Neural cell (in vitro differentiated cells): ENCODE measurements around the gene C5orf46. TPM values are rescaled to one million over a fixed set of nuclear protein-coding genes. Genes with fewer than 3 reads are reported as not detected.

Source experiments
- H2AFZ ChIP-seq: fragments of 200-600, 300-800 bp; sonication (generic), shearing (Covaris generic); 2 replicates; pipeline ENCODE4 v1.6.0; 2014; ENCODE audit warnings: low read depth, mild to moderate bottlenecking, antibody characterized with exemption, low read length, moderate library complexity
- H3F3A ChIP-seq: fragments of 200-600 bp; shearing (Covaris generic); 2 replicates; pipeline ENCODE4 v1.6.1; 2016; ENCODE audit warnings: mild to moderate bottlenecking, moderate library complexity, mixed read lengths, antibody characterized with exemption, low read length; ENCODE audit not compliant: insufficient read depth, poor library complexity, severe bottlenecking
- H3K27ac ChIP-seq: fragments of 200-600, 300-800 bp; sonication (generic), shearing (Covaris generic); 2 replicates; pipeline ENCODE4 v1.5.1; 2014; ENCODE audit warnings: mild to moderate bottlenecking, low read length, moderate library complexity
- H3K27me3 ChIP-seq: fragments of 300-800, 200-600 bp; sonication (generic), shearing (Covaris generic); 2 replicates; pipeline ENCODE4 v1.6.0; 2014; ENCODE audit warnings: mild to moderate bottlenecking, low read depth, low read length, moderate library complexity; ENCODE audit not compliant: insufficient read depth
- H3K36me3 ChIP-seq: fragments of 300-800, 200-600 bp; sonication (generic), shearing (Covaris generic); 2 replicates; pipeline ENCODE4 v1.5.1; 2014; ENCODE audit warnings: mild to moderate bottlenecking, antibody characterized with exemption, low read length, moderate library complexity; ENCODE audit not compliant: insufficient read depth
- H3K4me2 ChIP-seq: fragments of 300-800, 200-600 bp; sonication (generic), shearing (Covaris generic); 2 replicates; pipeline ENCODE4 v1.6.0; 2014; ENCODE audit warnings: mild to moderate bottlenecking, low read length
- H3K4me3 ChIP-seq: fragments of 300-800, 200-600 bp; sonication (generic), shearing (Covaris generic); 2 replicates; pipeline ENCODE4 v1.5.1; 2014; ENCODE audit warnings: mild to moderate bottlenecking, low read length, moderate library complexity
- H3K79me2 ChIP-seq: fragments of 200-600 bp; shearing (Covaris generic); replicated peaks from 2 replicates; pipeline ENCODE4 v1.6.0; 2014; ENCODE audit warnings: mild to moderate bottlenecking, low read length, moderate library complexity; ENCODE audit not compliant: insufficient read depth
- H3K9ac ChIP-seq: fragments of 300-800, 200-600 bp; sonication (generic), shearing (Covaris generic); 2 replicates; pipeline ENCODE4 v1.6.1; 2016; ENCODE audit warnings: mild to moderate bottlenecking, low read length, mixed read lengths
- H3K9me2 ChIP-seq: fragments of 200-600 bp; shearing (Covaris generic); 2 replicates; pipeline ENCODE4 v1.6.1; 2016; ENCODE audit warnings: mild to moderate bottlenecking, low read length, mixed read lengths; ENCODE audit not compliant: insufficient read depth
- H3K9me3 ChIP-seq: fragments of 200-600, 300-800 bp; sonication (generic), shearing (Covaris generic); 2 replicates; pipeline ENCODE4 v1.6.1; 2016; ENCODE audit warnings: mild to moderate bottlenecking, mixed run types, low read length, moderate library complexity, mixed read lengths
- H4K20me1 ChIP-seq: fragments of 200-600 bp; shearing (Covaris generic); 2 replicates; pipeline ENCODE4 v1.6.1; 2016; ENCODE audit warnings: mild to moderate bottlenecking, mixed run types; ENCODE audit not compliant: insufficient read depth
- EP300 ChIP-seq: fragments of 450-650 bp; conservative IDR thresholded peaks from 2 replicates; pipeline ENCODE4 v1.6.1; 2014; ENCODE audit warnings: antibody characterized with exemption, mild to moderate bottlenecking, moderate library complexity; ENCODE audit not compliant: poor library complexity, severe bottlenecking
- EZH2 ChIP-seq: fragments of 200-600, 300-800 bp; shearing (Covaris generic), sonication (generic); IDR thresholded peaks from 2 replicates; pipeline ENCODE4 v1.6.1; 2014; ENCODE audit warnings: antibody characterized with exemption, low read length, borderline replicate concordance, mild to moderate bottlenecking; ENCODE audit not compliant: insufficient read depth, poor library complexity, severe bottlenecking
- MXI1 ChIP-seq: fragments of 450-650 bp; conservative IDR thresholded peaks from 2 replicates; pipeline ENCODE4 v1.6.1; 2014; ENCODE audit warnings: antibody characterized with exemption, mild to moderate bottlenecking; ENCODE audit not compliant: poor library complexity, severe bottlenecking
- POLR2AphosphoS5 ChIP-seq: IDR thresholded peaks from 2 replicates; pipeline ENCODE4 v1.6.1; 2012
- RAD21 ChIP-seq: fragments of 450-650 bp; conservative IDR thresholded peaks from 2 replicates; pipeline ENCODE4 v1.6.1; 2014; ENCODE audit warnings: antibody characterized with exemption, mild to moderate bottlenecking, moderate library complexity
- SMC3 ChIP-seq: fragments of 450-650 bp; conservative IDR thresholded peaks from 2 replicates; pipeline ENCODE4 v1.6.1; 2014; ENCODE audit warnings: antibody characterized with exemption, mild to moderate bottlenecking, moderate library complexity; ENCODE audit not compliant: poor library complexity
- TAF1 ChIP-seq: IDR thresholded peaks from 2 replicates; pipeline ENCODE4 v1.6.1; 2012; ENCODE audit warnings: low read depth
- polyA plus RNA-seq: library from polyadenylated mRNA; depleted of rRNA; stranded (reverse); fragments of >200 nt; gene quantifications from 2 replicates; pipeline ENCODE4 v1.2.3, GENCODE V29; 2014
- TF ChIP-seq, protein P1 (sequence below): fragments of 450-650 bp; IDR thresholded peaks from 2 replicates; pipeline ENCODE4 v1.5.1; 2014; ENCODE audit warnings: antibody characterized with exemption, mild to moderate bottlenecking, moderate library complexity; ENCODE audit not compliant: poor library complexity, severe bottlenecking
- TF ChIP-seq, protein P2 (sequence below): IDR thresholded peaks from 2 replicates; pipeline ENCODE4 v1.6.1; 2012; ENCODE audit warnings: borderline replicate concordance

Gene C5orf46
- polyA plus RNA-seq, 1 donor from 2014 or later, result not detected

DNA sequence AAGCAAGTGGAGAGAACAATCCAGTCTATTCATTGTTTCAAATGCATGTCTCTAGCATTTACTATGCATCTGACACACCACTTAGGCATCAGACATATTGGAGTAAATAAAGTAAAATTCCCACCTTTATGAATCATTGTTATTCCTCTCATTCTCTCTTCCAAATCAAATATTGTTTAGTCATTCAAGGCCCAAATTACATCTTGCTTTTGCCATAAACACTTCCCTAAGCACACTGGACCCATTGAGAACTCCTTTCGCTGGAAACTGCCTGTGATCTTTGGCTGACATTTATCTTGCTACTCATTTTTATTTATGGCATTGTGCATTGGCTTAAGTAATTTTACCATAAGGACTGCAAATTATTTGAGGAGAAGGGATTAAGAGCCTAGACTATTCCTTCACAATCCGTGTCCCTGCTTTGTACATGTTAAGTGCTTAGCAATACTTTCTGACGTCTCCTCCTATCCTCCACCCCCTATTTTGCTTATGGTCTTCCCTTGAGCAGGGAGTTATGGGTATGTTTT is 7.4 kb downstream of the C5orf46 start:
- no peak overlapping the region for H3K27ac ChIP-seq
- H4K20me1 ChIP-seq, result no peaks in the 10 kb centered on the region
- no peaks in the 10 kb centered on the region for H3K36me3 ChIP-seq
- H3K9me2 ChIP-seq, result no peaks in the 10 kb centered on the region
- no peak overlapping the region for H3K4me2 ChIP-seq
- H3K9me3 ChIP-seq, result no peaks in the 10 kb centered on the region
- no peaks in the 10 kb centered on the region for H3F3A ChIP-seq
- H3K27me3 ChIP-seq, result no peaks in the 10 kb centered on the region
- TF ChIP-seq EP300 (no peak), TAF1 (no peak), MXI1 (no peak), EZH2 (no peak), SMC3 (no peak), RAD21 (no peak), POLR2AphosphoS5 (no peak)
- TF ChIP-seq, protein P1, sequence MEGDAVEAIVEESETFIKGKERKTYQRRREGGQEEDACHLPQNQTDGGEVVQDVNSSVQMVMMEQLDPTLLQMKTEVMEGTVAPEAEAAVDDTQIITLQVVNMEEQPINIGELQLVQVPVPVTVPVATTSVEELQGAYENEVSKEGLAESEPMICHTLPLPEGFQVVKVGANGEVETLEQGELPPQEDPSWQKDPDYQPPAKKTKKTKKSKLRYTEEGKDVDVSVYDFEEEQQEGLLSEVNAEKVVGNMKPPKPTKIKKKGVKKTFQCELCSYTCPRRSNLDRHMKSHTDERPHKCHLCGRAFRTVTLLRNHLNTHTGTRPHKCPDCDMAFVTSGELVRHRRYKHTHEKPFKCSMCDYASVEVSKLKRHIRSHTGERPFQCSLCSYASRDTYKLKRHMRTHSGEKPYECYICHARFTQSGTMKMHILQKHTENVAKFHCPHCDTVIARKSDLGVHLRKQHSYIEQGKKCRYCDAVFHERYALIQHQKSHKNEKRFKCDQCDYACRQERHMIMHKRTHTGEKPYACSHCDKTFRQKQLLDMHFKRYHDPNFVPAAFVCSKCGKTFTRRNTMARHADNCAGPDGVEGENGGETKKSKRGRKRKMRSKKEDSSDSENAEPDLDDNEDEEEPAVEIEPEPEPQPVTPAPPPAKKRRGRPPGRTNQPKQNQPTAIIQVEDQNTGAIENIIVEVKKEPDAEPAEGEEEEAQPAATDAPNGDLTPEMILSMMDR, result no peak
- TF ChIP-seq, protein P2, sequence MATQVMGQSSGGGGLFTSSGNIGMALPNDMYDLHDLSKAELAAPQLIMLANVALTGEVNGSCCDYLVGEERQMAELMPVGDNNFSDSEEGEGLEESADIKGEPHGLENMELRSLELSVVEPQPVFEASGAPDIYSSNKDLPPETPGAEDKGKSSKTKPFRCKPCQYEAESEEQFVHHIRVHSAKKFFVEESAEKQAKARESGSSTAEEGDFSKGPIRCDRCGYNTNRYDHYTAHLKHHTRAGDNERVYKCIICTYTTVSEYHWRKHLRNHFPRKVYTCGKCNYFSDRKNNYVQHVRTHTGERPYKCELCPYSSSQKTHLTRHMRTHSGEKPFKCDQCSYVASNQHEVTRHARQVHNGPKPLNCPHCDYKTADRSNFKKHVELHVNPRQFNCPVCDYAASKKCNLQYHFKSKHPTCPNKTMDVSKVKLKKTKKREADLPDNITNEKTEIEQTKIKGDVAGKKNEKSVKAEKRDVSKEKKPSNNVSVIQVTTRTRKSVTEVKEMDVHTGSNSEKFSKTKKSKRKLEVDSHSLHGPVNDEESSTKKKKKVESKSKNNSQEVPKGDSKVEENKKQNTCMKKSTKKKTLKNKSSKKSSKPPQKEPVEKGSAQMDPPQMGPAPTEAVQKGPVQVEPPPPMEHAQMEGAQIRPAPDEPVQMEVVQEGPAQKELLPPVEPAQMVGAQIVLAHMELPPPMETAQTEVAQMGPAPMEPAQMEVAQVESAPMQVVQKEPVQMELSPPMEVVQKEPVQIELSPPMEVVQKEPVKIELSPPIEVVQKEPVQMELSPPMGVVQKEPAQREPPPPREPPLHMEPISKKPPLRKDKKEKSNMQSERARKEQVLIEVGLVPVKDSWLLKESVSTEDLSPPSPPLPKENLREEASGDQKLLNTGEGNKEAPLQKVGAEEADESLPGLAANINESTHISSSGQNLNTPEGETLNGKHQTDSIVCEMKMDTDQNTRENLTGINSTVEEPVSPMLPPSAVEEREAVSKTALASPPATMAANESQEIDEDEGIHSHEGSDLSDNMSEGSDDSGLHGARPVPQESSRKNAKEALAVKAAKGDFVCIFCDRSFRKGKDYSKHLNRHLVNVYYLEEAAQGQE, result no peak
- no peak overlapping the region for H3K4me3 ChIP-seq
- H3K79me2 ChIP-seq, result no peaks in the 10 kb centered on the region
- H3K9ac ChIP-seq, result no peak overlapping the region
- H2AFZ ChIP-seq, result no peak overlapping the region

DNA sequence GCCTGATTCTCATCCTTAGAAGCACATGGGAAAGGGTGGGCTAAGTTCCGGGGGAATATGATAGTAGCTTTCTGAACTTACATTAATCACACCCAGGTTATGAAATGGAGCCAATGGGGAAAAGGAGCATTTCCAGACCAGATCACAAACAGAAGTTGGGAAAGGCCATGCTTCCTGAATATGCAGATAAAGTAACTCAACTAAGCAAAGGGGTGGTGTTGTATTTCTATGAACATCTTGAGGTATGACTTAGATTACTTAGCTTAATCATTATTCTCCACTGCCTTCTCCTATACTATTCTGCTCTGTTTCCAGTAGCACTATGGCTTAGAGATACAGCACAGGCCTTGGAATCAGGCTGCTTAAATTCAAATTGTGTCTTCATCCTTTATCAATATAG is 10.5 kb downstream of the C5orf46 start:
- no peak overlapping the region for H3K9ac ChIP-seq
- TF ChIP-seq SMC3, result no peak
- TF ChIP-seq EP300, result no peak
- TF ChIP-seq, protein P1, result no peak
- no peak for TF ChIP-seq EZH2
- no peak for TF ChIP-seq TAF1
- no peak for TF ChIP-seq POLR2AphosphoS5
- TF ChIP-seq MXI1, result no peak
- no peak for TF ChIP-seq RAD21
- TF ChIP-seq, protein P2, result no peak
- H2AFZ ChIP-seq, result no peak overlapping the region
- H3K27ac ChIP-seq, result no peak overlapping the region
- no peaks in the 10 kb centered on the region for H3F3A ChIP-seq
- H3K36me3 ChIP-seq, result no peaks in the 10 kb centered on the region
- no peaks in the 10 kb centered on the region for H3K27me3 ChIP-seq
- H4K20me1 ChIP-seq, result no peaks in the 10 kb centered on the region
- H3K9me2 ChIP-seq, result no peaks in the 10 kb centered on the region
- no peaks in the 10 kb centered on the region for H3K79me2 ChIP-seq
- H3K4me2 ChIP-seq, result no peak overlapping the region
- H3K9me3 ChIP-seq, result no peaks in the 10 kb centered on the region
- H3K4me3 ChIP-seq, result no peak overlapping the region
